Measurements from ENCODE around the gene FGD2. TPM values are rescaled to one million over a fixed set of nuclear protein-coding genes. Genes with fewer than 3 reads are reported as not detected.

The FGD2 gene
- total and polyA plus RNA-seq, 9 of the 15 experiments (the other 6 are each of a cell fraction or from before 2014, with no cell fraction given): 0.09 TPM; not detected in 8

DNA sequence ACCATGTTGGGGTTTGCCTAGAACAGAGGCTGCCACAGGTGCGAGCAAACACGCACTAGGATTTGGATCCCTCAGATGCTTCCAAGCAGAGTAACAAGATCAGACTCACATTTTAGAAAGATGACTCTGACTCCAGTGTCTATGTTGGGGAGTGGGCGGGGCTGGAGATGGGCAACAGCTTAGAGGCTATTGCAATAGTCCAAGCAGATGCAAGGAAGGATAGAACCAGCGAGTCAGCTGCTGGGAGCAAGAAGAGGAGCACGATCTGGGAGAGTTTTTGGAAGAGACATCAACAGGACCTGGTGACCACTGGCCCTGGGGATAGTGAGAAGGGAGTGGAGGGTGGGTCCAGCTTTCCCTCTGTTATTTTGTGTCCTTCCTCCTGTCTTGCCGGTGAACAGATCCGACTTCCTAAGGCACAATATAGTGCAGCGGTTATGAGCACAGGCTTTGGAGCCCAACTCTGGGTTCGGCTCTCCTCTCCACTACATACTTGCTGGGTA lies 52.7 kb downstream of the FGD2 start (continued):
- TF ChIP-seq SRSF7 (optimal IDR thresholded peaks at IDR 0.05; ENCODE audit: low read depth, low read length): no peak
- no peak for TF ChIP-seq ZNF589 (CRISPR knock-in tag; IDR thresholded peaks at IDR 0.05; ENCODE audit: low read depth)
- TF ChIP-seq ARID1B (IDR thresholded peaks at IDR 0.05): peak; percentile 40
- TF ChIP-seq ZNF143 (CRISPR knock-in tag; IDR thresholded peaks at IDR 0.05): 0 out of 2 replicates have a peak, but pooled peaks have one; percentile 8
- TF ChIP-seq CBFA2T2 (conservative IDR thresholded peaks at IDR 0.05): no peak; the same call in 1 of the 2 replicates
- no peak for TF ChIP-seq ZNF311 (CRISPR knock-in tag; IDR thresholded peaks at IDR 0.05)
- TF ChIP-seq POLR2B (IDR thresholded peaks at IDR 0.05; ENCODE audit: low read depth, partially characterized antibody): peak; percentile 40
- 0 out of 2 replicates have a peak, but pooled peaks have one; percentile 26 for TF ChIP-seq SMAD4 (CRISPR knock-in tag; conservative IDR thresholded peaks at IDR 0.05)
- 0 out of 2 replicates have a peak, but pooled peaks have one; percentile 18 for TF ChIP-seq BHLHE40 (IDR thresholded peaks at IDR 0.05; ENCODE audit: low read length)
- peak; percentile 72; the same call in 1 of the 2 replicates for TF ChIP-seq GATAD2A (IDR thresholded peaks at IDR 0.05)
- TF ChIP-seq DMBX1 (CRISPR knock-in tag; IDR thresholded peaks at IDR 0.05; ENCODE audit: borderline replicate concordance): peak; percentile 56; the same call in 1 of the 2 replicates
- TF ChIP-seq, protein P1, sequence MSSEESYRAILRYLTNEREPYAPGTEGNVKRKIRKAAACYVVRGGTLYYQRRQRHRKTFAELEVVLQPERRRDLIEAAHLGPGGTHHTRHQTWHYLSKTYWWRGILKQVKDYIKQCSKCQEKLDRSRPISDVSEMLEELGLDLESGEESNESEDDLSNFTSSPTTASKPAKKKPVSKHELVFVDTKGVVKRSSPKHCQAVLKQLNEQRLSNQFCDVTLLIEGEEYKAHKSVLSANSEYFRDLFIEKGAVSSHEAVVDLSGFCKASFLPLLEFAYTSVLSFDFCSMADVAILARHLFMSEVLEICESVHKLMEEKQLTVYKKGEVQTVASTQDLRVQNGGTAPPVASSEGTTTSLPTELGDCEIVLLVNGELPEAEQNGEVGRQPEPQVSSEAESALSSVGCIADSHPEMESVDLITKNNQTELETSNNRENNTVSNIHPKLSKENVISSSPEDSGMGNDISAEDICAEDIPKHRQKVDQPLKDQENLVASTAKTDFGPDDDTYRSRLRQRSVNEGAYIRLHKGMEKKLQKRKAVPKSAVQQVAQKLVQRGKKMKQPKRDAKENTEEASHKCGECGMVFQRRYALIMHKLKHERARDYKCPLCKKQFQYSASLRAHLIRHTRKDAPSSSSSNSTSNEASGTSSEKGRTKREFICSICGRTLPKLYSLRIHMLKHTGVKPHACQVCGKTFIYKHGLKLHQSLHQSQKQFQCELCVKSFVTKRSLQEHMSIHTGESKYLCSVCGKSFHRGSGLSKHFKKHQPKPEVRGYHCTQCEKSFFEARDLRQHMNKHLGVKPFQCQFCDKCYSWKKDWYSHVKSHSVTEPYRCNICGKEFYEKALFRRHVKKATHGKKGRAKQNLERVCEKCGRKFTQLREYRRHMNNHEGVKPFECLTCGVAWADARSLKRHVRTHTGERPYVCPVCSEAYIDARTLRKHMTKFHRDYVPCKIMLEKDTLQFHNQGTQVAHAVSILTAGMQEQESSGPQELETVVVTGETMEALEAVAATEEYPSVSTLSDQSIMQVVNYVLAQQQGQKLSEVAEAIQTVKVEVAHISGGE (CRISPR knock-in tag; IDR thresholded peaks at IDR 0.05): 0 out of 6 replicates have a peak, but pooled peaks of 1 of the 3 experiments have one; percentile 12
- peak; percentile 18 to 39; a peak in 1 of 4 replicates for TF ChIP-seq NRF1 (conservative IDR thresholded peaks at IDR 0.05 in 1 of 2, IDR thresholded peaks at IDR 0.05 in 1 of 2)
- TF ChIP-seq ZSCAN32 (CRISPR knock-in tag; IDR thresholded peaks at IDR 0.05): no peak
- TF ChIP-seq, protein P2, sequence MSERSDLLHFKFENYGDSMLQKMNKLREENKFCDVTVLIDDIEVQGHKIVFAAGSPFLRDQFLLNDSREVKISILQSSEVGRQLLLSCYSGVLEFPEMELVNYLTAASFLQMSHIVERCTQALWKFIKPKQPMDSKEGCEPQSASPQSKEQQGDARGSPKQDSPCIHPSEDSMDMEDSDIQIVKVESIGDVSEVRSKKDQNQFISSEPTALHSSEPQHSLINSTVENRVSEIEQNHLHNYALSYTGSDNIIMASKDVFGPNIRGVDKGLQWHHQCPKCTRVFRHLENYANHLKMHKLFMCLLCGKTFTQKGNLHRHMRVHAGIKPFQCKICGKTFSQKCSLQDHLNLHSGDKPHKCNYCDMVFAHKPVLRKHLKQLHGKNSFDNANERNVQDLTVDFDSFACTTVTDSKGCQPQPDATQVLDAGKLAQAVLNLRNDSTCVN (CRISPR knock-in tag; IDR thresholded peaks at IDR 0.05): no peak
- no peak for TF ChIP-seq JUND (IDR thresholded peaks at IDR 0.05; ENCODE audit: borderline replicate concordance, low read depth, low read length)
- TF ChIP-seq JUND (tag; IDR thresholded peaks at IDR 0.05; ENCODE audit: borderline replicate concordance, low read depth, low read length): peak; percentile 58; the same call in 1 of the 3 replicates
- TF ChIP-seq, protein P3, sequence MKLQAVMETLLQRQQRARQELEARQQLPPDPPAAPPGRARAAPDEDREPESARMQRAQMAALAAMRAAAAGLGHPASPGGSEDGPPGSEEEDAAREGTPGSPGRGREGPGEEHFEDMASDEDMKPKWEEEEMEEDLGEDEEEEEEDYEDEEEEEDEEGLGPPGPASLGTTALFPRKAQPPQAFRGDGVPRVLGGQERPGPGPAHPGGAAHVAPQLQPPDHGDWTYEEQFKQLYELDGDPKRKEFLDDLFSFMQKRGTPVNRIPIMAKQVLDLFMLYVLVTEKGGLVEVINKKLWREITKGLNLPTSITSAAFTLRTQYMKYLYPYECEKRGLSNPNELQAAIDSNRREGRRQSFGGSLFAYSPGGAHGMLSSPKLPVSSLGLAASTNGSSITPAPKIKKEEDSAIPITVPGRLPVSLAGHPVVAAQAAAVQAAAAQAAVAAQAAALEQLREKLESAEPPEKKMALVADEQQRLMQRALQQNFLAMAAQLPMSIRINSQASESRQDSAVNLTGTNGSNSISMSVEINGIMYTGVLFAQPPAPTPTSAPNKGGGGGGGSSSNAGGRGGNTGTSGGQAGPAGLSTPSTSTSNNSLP (IDR thresholded peaks at IDR 0.05; ENCODE audit: borderline replicate concordance, low read depth, low read length): no peak
- no peak for TF ChIP-seq ZFP30 (CRISPR knock-in tag; IDR thresholded peaks at IDR 0.05; ENCODE audit: borderline replicate concordance)
- TF ChIP-seq EHMT2 (IDR thresholded peaks at IDR 0.05): peak; percentile 10; the same call in 1 of the 2 replicates
